DND-41 (cell line): ENCODE data around the gene ZNF202.
A peak's percentile ranks its signal among the peaks of the same experiment; 100 is the strongest.

Source experiments
- ATAC-seq: fragments of 200-7000 bp; cut with Tn5 transposase; 3 replicates; pipeline ENCODE4 v1.9.1; 2021; ENCODE audit warnings: low read depth; ENCODE audit not compliant: insufficient read depth
- DNase-seq: peaks from one replicate; pipeline ENCODE4 v3.0.0-alpha.2; 2020
- H2AFZ ChIP-seq: 2 replicates; pipeline ENCODE4 v1.6.0; 2012; ENCODE audit warnings: low read depth, low read length
- H3K27ac ChIP-seq: 2 replicates; pipeline ENCODE4 v1.5.1; 2012; ENCODE audit warnings: low read length, inconsistent platforms
- H3K27me3 ChIP-seq: fragments of 200-600 bp; sonication (generic); 2 replicates; pipeline ENCODE4 v1.6.0; 2012; ENCODE audit warnings: low read length, mild to moderate bottlenecking, inconsistent platforms; ENCODE audit not compliant: insufficient read depth, poor library complexity
- H3K36me3 ChIP-seq: 2 replicates; pipeline ENCODE4 v1.5.1; 2012; ENCODE audit warnings: low read length, inconsistent platforms; ENCODE audit not compliant: insufficient read depth
- H3K4me1 ChIP-seq: 2 replicates; pipeline ENCODE4 v1.5.1; 2012; ENCODE audit warnings: mild to moderate bottlenecking, low read length; ENCODE audit not compliant: insufficient read depth
- H3K4me2 ChIP-seq: 2 replicates; pipeline ENCODE4 v1.6.0; 2012; ENCODE audit warnings: mild to moderate bottlenecking, moderate library complexity, low read length, inconsistent platforms; ENCODE audit not compliant: insufficient read depth
- H3K4me3 ChIP-seq, 2 experiments: fragments of 200-600 bp in 1 of 2; shearing (Covaris generic) in 1 of 2; 2 replicates each; pipeline ENCODE4 v1.5.1; 2012 to 2016; ENCODE audit warnings: inconsistent platforms in 2 of 2, low read length in 2 of 2, mild to moderate bottlenecking in 2 of 2, low read depth in 1 of 2, moderate library complexity in 1 of 2
- H3K79me2 ChIP-seq: 2 replicates; pipeline ENCODE4 v1.6.0; 2012; ENCODE audit warnings: low read length, inconsistent platforms; ENCODE audit not compliant: insufficient read depth
- H3K9ac ChIP-seq: 2 replicates; pipeline ENCODE4 v1.6.0; 2012; ENCODE audit warnings: low read depth, mild to moderate bottlenecking, inconsistent platforms, low read length, moderate library complexity
- H3K9me3 ChIP-seq: 2 replicates; pipeline ENCODE4 v1.5.1; 2012; ENCODE audit warnings: low read length, moderate library complexity, mild to moderate bottlenecking, inconsistent platforms; ENCODE audit not compliant: insufficient read depth, severe bottlenecking
- H4K20me1 ChIP-seq: 2 replicates; pipeline ENCODE4 v1.6.0; 2012; ENCODE audit warnings: low read length; ENCODE audit not compliant: insufficient read depth
- CTCF ChIP-seq: IDR thresholded peaks from 2 replicates; pipeline ENCODE4 v1.5.1; 2012; ENCODE audit warnings: borderline replicate concordance, low read length, moderate library complexity, mild to moderate bottlenecking; ENCODE audit not compliant: poor library complexity, severe bottlenecking; ENCODE audit errors: extremely low read depth
- EZH2 ChIP-seq: IDR thresholded peaks from 3 replicates; pipeline ENCODE4 v1.6.1; 2012; ENCODE audit warnings: borderline replicate concordance, low read depth, mild to moderate bottlenecking, moderate library complexity, low read length, inconsistent platforms; ENCODE audit not compliant: severe bottlenecking

The ZNF202 gene

DNA sequence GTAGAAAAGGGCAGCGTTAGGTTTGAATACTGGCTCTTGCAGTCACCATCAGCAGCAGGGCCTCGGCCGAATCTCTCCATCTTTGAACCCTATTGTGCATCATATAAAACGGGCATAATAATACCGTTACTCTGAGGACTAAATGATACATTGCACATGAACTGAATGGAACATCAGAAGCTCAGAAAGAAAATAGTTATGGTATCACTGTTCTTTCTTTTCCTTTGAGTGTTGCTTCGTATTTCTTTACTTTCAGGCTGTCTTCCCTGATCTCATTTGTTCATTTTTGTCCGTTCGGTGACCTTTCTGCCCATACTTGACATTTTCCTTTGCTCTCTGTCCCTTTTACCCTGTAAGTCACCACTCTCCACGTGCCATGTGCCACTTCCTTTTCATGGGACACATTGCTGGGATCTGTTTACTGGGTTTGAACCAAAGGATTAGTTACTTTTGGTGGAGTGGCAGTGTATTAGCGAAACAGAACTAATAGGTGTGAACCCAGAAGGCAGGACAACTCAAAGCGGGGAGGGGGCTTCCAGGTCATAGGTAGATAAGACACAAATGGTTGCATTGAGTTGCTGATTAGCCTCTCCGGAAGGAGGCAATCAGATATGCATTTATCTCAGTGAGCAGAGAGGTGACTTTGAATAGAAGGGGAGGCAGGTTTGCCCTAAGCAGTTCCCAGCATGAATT lies 717 bp upstream of the ZNF202 start:
- H3K27ac ChIP-seq: peak overlapping the region; percentile 75
- peaks cover 29% of the 10 kb centered on the region for H3K4me1 ChIP-seq
- peaks cover 43% of the 10 kb centered on the region for H3K79me2 ChIP-seq
- no peaks in the 10 kb centered on the region for H3K27me3 ChIP-seq
- no peak for DNase-seq
- TF ChIP-seq CTCF: no peak
- TF ChIP-seq EZH2: no peak
- H3K4me2 ChIP-seq: peak overlapping the region; percentile 92
- peak overlapping the region; percentile 75 for H2AFZ ChIP-seq
- peaks cover 6% of the 10 kb centered on the region for H4K20me1 ChIP-seq
- H3K36me3 ChIP-seq: peaks cover 22% of the 10 kb centered on the region; the same call in 1 of the 2 replicates
- no peak for ATAC-seq
- peak overlapping the region; percentile 62 to 89 for H3K4me3 ChIP-seq
- peak overlapping the region; percentile 81 for H3K9ac ChIP-seq
- H3K9me3 ChIP-seq: peaks cover 3% of the 10 kb centered on the region

GRCh38 chr11:123740787-123741158 lies 687 bp downstream of the ZNF202 start:
- Histone ChIP-seq H3K79me2 (peaks cover 57% of the 10 kb centered on the region), H4K20me1 (peaks cover 9% of the 10 kb centered on the region), H3K27ac (peak overlapping the region; percentile 75), H2AFZ (peak overlapping the region; percentile 75), H3K4me3 (peak overlapping the region; percentile 62 to 89), H3K27me3 (no peaks in the 10 kb centered on the region), H3K36me3 (peaks cover 33% of the 10 kb centered on the region; the same call in 1 of the 2 replicates), H3K4me1 (peaks cover 29% of the 10 kb centered on the region), H3K9ac (peak overlapping the region; percentile 81), H3K9me3 (peaks cover 3% of the 10 kb centered on the region), H3K4me2 (peak overlapping the region; percentile 92)
- TF ChIP-seq EZH2: no peak
- DNase-seq (no peak), ATAC-seq (peak; percentile 2; the same call in 1 of the 3 replicates)

DNA sequence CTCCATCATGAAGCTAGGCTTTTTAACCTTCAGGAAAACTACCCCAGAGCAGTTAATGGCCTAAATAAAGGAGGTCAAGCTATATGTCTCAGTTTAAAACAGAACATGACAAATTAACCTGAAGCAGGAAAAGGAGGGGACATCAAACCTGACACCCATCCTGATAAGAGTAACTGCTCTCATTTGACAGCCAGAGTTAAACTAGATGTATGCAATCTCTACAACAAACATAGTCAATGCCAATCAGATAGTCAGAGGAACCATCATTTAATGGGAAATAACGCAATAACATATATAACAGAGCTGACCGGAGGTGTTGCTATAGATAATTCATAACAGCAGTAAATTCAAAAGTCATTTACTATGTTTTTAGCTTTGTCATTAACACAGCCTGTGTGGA lies 3.1 kb downstream of the ZNF202 start:
- Histone ChIP-seq H2AFZ (no peak overlapping the region), H3K36me3 (peaks cover 54% of the 10 kb centered on the region; the same call in 1 of the 2 replicates), H3K9ac (no peak overlapping the region), H4K20me1 (peaks cover 20% of the 10 kb centered on the region), H3K27me3 (no peaks in the 10 kb centered on the region), H3K27ac (no peak overlapping the region), H3K4me3 (no peak overlapping the region), H3K4me1 (peaks cover 29% of the 10 kb centered on the region), H3K79me2 (peaks cover 78% of the 10 kb centered on the region), H3K4me2 (peak overlapping the region; percentile 92; the same call in 1 of the 2 replicates), H3K9me3 (peaks cover 3% of the 10 kb centered on the region)
- no peak for TF ChIP-seq CTCF
- TF ChIP-seq EZH2: no peak
- ATAC-seq: no peak
- no peak for DNase-seq

GRCh38 chr11:123736769-123737168 lies 4.7 kb downstream of the ZNF202 start:
- peaks cover 30% of the 10 kb centered on the region for H4K20me1 ChIP-seq
- TF ChIP-seq EZH2 (no peak), CTCF (no peak)
- DNase-seq (no peak), ATAC-seq (no peak)
- peaks cover 3% of the 10 kb centered on the region for H3K9me3 ChIP-seq
- H3K79me2 ChIP-seq: peaks cover 87% of the 10 kb centered on the region
- H3K4me2 ChIP-seq: no peak overlapping the region
- H3K4me3 ChIP-seq: no peak overlapping the region
- H3K27ac ChIP-seq: no peak overlapping the region
- H3K27me3 ChIP-seq: no peaks in the 10 kb centered on the region
- H3K4me1 ChIP-seq: peaks cover 18% of the 10 kb centered on the region
- no peak overlapping the region for H2AFZ ChIP-seq
- no peak overlapping the region for H3K9ac ChIP-seq
- H3K36me3 ChIP-seq: peaks cover 56% of the 10 kb centered on the region; the same call in 1 of the 2 replicates
